A549 (cell line): ENCODE results near the gene CDH22. TPM values are rescaled to one million over a fixed set of nuclear protein-coding genes. Genes with fewer than 3 reads are reported as not detected.

Experiments used
- ATAC-seq, 2 experiments: fragments of 200-7000 bp in 1 of 2; fragments of >200 bp in 1 of 2; cut with Nextera tagmentation in 1 of 2; cut with Tn5 transposase in 1 of 2; 3 replicates each; pipeline versions ENCODE4 v1.8.0 to v1.9.1; 2018 to 2020; ENCODE audit warnings: mild to moderate bottlenecking in 1 of 2, moderate library complexity in 1 of 2
- CTCF ChIA-PET: fragments of 300-600 bp; sonication (Branson Sonifier 250); formaldehyde crosslinking; extraction: SDS; loops from one replicate; lab custom pipeline; 2021; ENCODE audit warnings: antibody characterized with exemption, inconsistent platforms; lab: Yijun Ruan, JAX
- POLR2A ChIA-PET: fragments of 350-600 bp; formaldehyde crosslinking; extraction: SDS; loops from one replicate; lab custom pipeline; 2021; ENCODE audit warnings: antibody characterized with exemption, inconsistent platforms; lab: Yijun Ruan, JAX
- DNase-seq, 2 experiments: peaks; one replicate each; pipeline versions ENCODE4 v3.0.0 to v3.0.0-alpha.2; 2011 to 2016; ENCODE audit warnings: low read depth in 1 of 2, low spot score in 1 of 2
- FAIRE-seq: peaks from 2 replicates; lab custom pipeline; 2011; peaks lifted over from hg19 to GRCh38; lab: Jason Lieb, UNC
- H3K27ac ChIP-seq, 2 experiments: fragments of >200 bp; sonication (Bioruptor Twin); formaldehyde crosslinking; 3 replicates each; pipeline ENCODE4 v1.5.1; 2016 to 2017
- H3K4me1 ChIP-seq: fragments of >200 bp; sonication (Bioruptor Twin); formaldehyde crosslinking; 3 replicates; pipeline ENCODE4 v1.6.1; 2016
- H3K4me2 ChIP-seq: fragments of >200 bp; sonication (Bioruptor Twin); formaldehyde crosslinking; 3 replicates; pipeline ENCODE4 v1.6.1; 2016
- H3K4me3 ChIP-seq: fragments of >200 bp; sonication (Bioruptor Twin); formaldehyde crosslinking; 3 replicates; pipeline ENCODE4 v1.5.1; 2016
- H3K9me3 ChIP-seq: fragments of >200 bp; sonication (Bioruptor Twin); formaldehyde crosslinking; 3 replicates; pipeline ENCODE4 v1.6.1; 2016
- CEBPB ChIP-seq, 2 experiments: fragments of >200 bp in 1 of 2; sonication (Bioruptor Twin) in 1 of 2; formaldehyde crosslinking in 1 of 2; IDR thresholded peaks; 2 replicates each; pipeline ENCODE4 v1.6.1; 2012 to 2016
- CHD2 ChIP-seq: fragments of 150-350 bp; IDR thresholded peaks from 2 replicates; pipeline ENCODE4 v1.6.1; 2014; ENCODE audit warnings: low read length; ENCODE audit not compliant: partially characterized antibody
- E2F6 ChIP-seq: IDR thresholded peaks from 2 replicates; pipeline ENCODE4 v1.6.1; 2012; ENCODE audit warnings: low read depth, borderline replicate concordance
- EHF ChIP-seq: fragments of 250-450 bp; sonication (Bioruptor Pico); IDR thresholded peaks from 2 replicates; pipeline ENCODE4 v1.5.0; 2020; ENCODE audit warnings: mild to moderate bottlenecking
- ELK1 ChIP-seq: fragments of 150-350 bp; IDR thresholded peaks from 2 replicates; pipeline ENCODE4 v1.6.1; 2014; ENCODE audit warnings: low read depth, mild to moderate bottlenecking, low read length
- FOSB ChIP-seq: fragments of 250-450 bp; sonication (Bioruptor Pico); IDR thresholded peaks from 2 replicates; pipeline ENCODE4 v1.5.0; 2020; ENCODE audit warnings: mild to moderate bottlenecking, moderate library complexity
- GATA3 ChIP-seq: IDR thresholded peaks from 2 replicates; pipeline ENCODE4 v1.6.1; 2012; ENCODE audit warnings: borderline replicate concordance
- HOXB5 ChIP-seq: fragments of 250-450 bp; sonication (Bioruptor Pico); IDR thresholded peaks from 2 replicates; pipeline ENCODE4 v1.5.0; 2020; ENCODE audit warnings: mild to moderate bottlenecking, moderate library complexity
- JUN ChIP-seq, 2 experiments: fragments of >200 bp; sonication (Bioruptor Twin); formaldehyde crosslinking; IDR thresholded peaks; 2 replicates in 1 of 2; 3 replicates in 1 of 2; pipeline ENCODE4 v1.6.1; 2016 to 2017
- JUNB ChIP-seq: fragments of >200 bp; sonication (Bioruptor Twin); formaldehyde crosslinking; IDR thresholded peaks from 2 replicates; pipeline ENCODE4 v1.6.1; 2016
- KDM1A ChIP-seq: fragments of 200-600 bp; sonication (generic); IDR thresholded peaks from 2 replicates; pipeline ENCODE4 v1.6.1; 2016; ENCODE audit warnings: low read depth, mild to moderate bottlenecking
- MYC ChIP-seq: IDR thresholded peaks from 2 replicates; pipeline ENCODE4 v1.6.1; 2012; ENCODE audit warnings: mild to moderate bottlenecking, inconsistent platforms, low read length, improper control_type of control experiment, borderline replicate concordance
- POLR2A ChIP-seq: IDR thresholded peaks from 2 replicates; pipeline ENCODE4 v1.6.1; 2012; ENCODE audit warnings: mild to moderate bottlenecking, low read length
- REST ChIP-seq: fragments of 200-600 bp; sonication (generic); IDR thresholded peaks from 2 replicates; pipeline ENCODE4 v1.6.1; 2016; ENCODE audit warnings: antibody characterized with exemption, mild to moderate bottlenecking, moderate library complexity
- RFX5 ChIP-seq: fragments of 450-650 bp; IDR thresholded peaks from 2 replicates; pipeline ENCODE4 v1.7.1; 2014; ENCODE audit warnings: antibody characterized with exemption, mild to moderate bottlenecking, moderate library complexity
- RNF2 ChIP-seq: fragments of 200-600 bp; sonication (generic); IDR thresholded peaks from 2 replicates; pipeline ENCODE4 v1.6.1; 2016; ENCODE audit warnings: low read depth, mild to moderate bottlenecking, antibody characterized with exemption, moderate library complexity, borderline replicate concordance
- SREBF2 ChIP-seq: fragments of 450-650 bp; IDR thresholded peaks from 2 replicates; pipeline ENCODE4 v1.6.1; 2014; ENCODE audit warnings: mild to moderate bottlenecking, moderate library complexity
- USF2 ChIP-seq: fragments of 450-650 bp; IDR thresholded peaks from 2 replicates; pipeline ENCODE4 v1.6.1; 2014; ENCODE audit warnings: antibody characterized with exemption
- WGBS: methylation state at CpG from one replicate; pipeline ENCODE4 v1.1.6; 2017; ENCODE audit errors: missing lambda C conversion rate; 5-methylcytosine and 5-hydroxymethylcytosine counted together
- polyA plus RNA-seq, 4 experiments: library from polyadenylated mRNA; depleted of rRNA in 3 of 4; stranded (reverse); fragments of >200 nt; fragmentation: RNase III in 1 of 4; extraction: RNeasy Plus Mini Kit Qiagen cat#74134 plus additional on column Dnase treatment in 1 of 4; gene quantifications; 2 replicates in 3 of 4; 3 replicates in 1 of 4; pipeline ENCODE4 v1.2.3, GENCODE V29; 2011 to 2017

CDH22 gene
- polyA plus RNA-seq, 2 of the 4 experiments (the other 2 are of a cell fraction): not detected

- no peak overlapping the region for H3K27ac ChIP-seq
- no peak overlapping the region for H3K4me3 ChIP-seq
- no peak for DNase-seq
- ChIA-PET POLR2A (no interaction called here), CTCF (no interaction called here)
- no peak overlapping the region for H3K4me2 ChIP-seq
- WGBS: 0% methylated on average over 1 of the region's 1 CpG
- no peak for ATAC-seq
- no peaks in the 10 kb centered on the region for H3K9me3 ChIP-seq
- no peak for FAIRE-seq
- H3K4me1 ChIP-seq: no peaks in the 10 kb centered on the region
- TF ChIP-seq FOSB (no peak), GATA3 (no peak), MYC (no peak), E2F6 (no peak)
Observed at GRCh38 chr20:46237736-46238135, 70.6 kb downstream of the CDH22 start.

GRCh38 chr20:46237227-46237626, 71.1 kb downstream of the CDH22 start:
- CTCF ChIA-PET: no interaction called here
- 12% methylated on average over 7 of the region's 10 CpGs for WGBS
- H3K4me3 ChIP-seq: no peak overlapping the region
- DNase-seq (no peak), ATAC-seq (no peak), FAIRE-seq (no peak)
- no peaks in the 10 kb centered on the region for H3K9me3 ChIP-seq
- POLR2A ChIA-PET: no interaction called here
- TF ChIP-seq CHD2 (no peak), KDM1A (no peak), RNF2 (no peak)
- H3K27ac ChIP-seq: no peak overlapping the region
- no peaks in the 10 kb centered on the region for H3K4me1 ChIP-seq
- no peak overlapping the region for H3K4me2 ChIP-seq

- ATAC-seq (no peak), DNase-seq (no peak), FAIRE-seq (no peak)
- Histone ChIP-seq H3K4me2 (no peak overlapping the region), H3K9me3 (no peaks in the 10 kb centered on the region), H3K4me3 (no peak overlapping the region), H3K27ac (no peak overlapping the region), H3K4me1 (no peaks in the 10 kb centered on the region)
- ChIA-PET CTCF (no interaction called here), POLR2A (no interaction called here)
- no peak for TF ChIP-seq HOXB5 (CRISPR knock-in tag)
- TF ChIP-seq KDM1A: no peak
- no peak for TF ChIP-seq POLR2A
- TF ChIP-seq USF2: no peak
- no peak for TF ChIP-seq ELK1
- no peak for TF ChIP-seq JUNB
- no peak for TF ChIP-seq E2F6
- no peak for TF ChIP-seq JUN (IDR thresholded peaks at IDR 0.05)
- no peak for TF ChIP-seq REST
- no peak for TF ChIP-seq EHF (CRISPR knock-in tag)
- TF ChIP-seq CEBPB (IDR thresholded peaks at IDR 0.05): no peak
- no peak for TF ChIP-seq RFX5
- TF ChIP-seq SREBF2: no peak
Observed at GRCh38 chr20:46235077-46235476, 73.2 kb downstream of the CDH22 start.
